Calu3 (cell line): ENCODE data around the gene ST6GALNAC6. TPM values are rescaled to one million over a fixed set of nuclear protein-coding genes. Genes with fewer than 3 reads are reported as not detected.

Experiments
- BruUV-seq: library from RNA; stranded (reverse); fragments of 400-500 nt; replicated peaks from 2 replicates; lab custom pipeline; 2021; lab: Mats Ljungman, UMichigan
- CTCF ChIA-PET: fragments of 300-600 bp; sonication (Branson Sonifier 250); formaldehyde crosslinking; loops from one replicate; lab custom pipeline; 2022; ENCODE audit warnings: antibody characterized with exemption; lab: Charles Lee
- DNase-seq: peaks from one replicate; pipeline ENCODE4 v3.0.0; 2022
- H3K27ac Mint-ChIP-seq: one replicate; pipeline ENCODE4 v1.8.0; 2022; ENCODE audit warnings: mixed read lengths; ENCODE audit not compliant: unreplicated experiment
- H3K27me3 Mint-ChIP-seq: one replicate; pipeline ENCODE4 v1.8.0; 2022; ENCODE audit warnings: mixed read lengths; ENCODE audit not compliant: unreplicated experiment
- H3K36me3 Mint-ChIP-seq: one replicate; pipeline ENCODE4 v1.8.0; 2022; ENCODE audit warnings: mild to moderate bottlenecking, moderate library complexity, mixed read lengths; ENCODE audit not compliant: insufficient read depth, unreplicated experiment
- H3K4me1 Mint-ChIP-seq: one replicate; pipeline ENCODE4 v1.8.0; 2022; ENCODE audit warnings: mild to moderate bottlenecking, low read depth, mixed read lengths; ENCODE audit not compliant: unreplicated experiment
- H3K4me3 Mint-ChIP-seq: one replicate; pipeline ENCODE4 v1.8.0; 2022; ENCODE audit warnings: mild to moderate bottlenecking, low read depth, moderate library complexity, mixed read lengths; ENCODE audit not compliant: unreplicated experiment
- H3K9me3 Mint-ChIP-seq: one replicate; pipeline ENCODE4 v1.8.0; 2022; ENCODE audit warnings: low read depth, mixed read lengths; ENCODE audit not compliant: unreplicated experiment
- intact Hi-C: fragments of 100-400 bp; cut with micrococcal nuclease; formaldehyde crosslinking; loops from one replicate; pipeline ENCODE4 v1.10.0; 2022; ENCODE audit not compliant: unreplicated experiment
- total RNA-seq: library from RNA; stranded (reverse); gene quantifications from 2 replicates; pipeline ENCODE4 v1.2.3, GENCODE V29; 2022
- TF ChIP-seq, protein P1 (sequence below): fragments of 200-600 bp; IDR thresholded peaks from one replicate; pipeline ENCODE4 v1.8.0; 2022; ENCODE audit warnings: antibody characterized with exemption; ENCODE audit not compliant: unreplicated experiment

ST6GALNAC6 gene
- total RNA-seq, 1 experiment from 2014 or later, result 9.1 TPM

DNA sequence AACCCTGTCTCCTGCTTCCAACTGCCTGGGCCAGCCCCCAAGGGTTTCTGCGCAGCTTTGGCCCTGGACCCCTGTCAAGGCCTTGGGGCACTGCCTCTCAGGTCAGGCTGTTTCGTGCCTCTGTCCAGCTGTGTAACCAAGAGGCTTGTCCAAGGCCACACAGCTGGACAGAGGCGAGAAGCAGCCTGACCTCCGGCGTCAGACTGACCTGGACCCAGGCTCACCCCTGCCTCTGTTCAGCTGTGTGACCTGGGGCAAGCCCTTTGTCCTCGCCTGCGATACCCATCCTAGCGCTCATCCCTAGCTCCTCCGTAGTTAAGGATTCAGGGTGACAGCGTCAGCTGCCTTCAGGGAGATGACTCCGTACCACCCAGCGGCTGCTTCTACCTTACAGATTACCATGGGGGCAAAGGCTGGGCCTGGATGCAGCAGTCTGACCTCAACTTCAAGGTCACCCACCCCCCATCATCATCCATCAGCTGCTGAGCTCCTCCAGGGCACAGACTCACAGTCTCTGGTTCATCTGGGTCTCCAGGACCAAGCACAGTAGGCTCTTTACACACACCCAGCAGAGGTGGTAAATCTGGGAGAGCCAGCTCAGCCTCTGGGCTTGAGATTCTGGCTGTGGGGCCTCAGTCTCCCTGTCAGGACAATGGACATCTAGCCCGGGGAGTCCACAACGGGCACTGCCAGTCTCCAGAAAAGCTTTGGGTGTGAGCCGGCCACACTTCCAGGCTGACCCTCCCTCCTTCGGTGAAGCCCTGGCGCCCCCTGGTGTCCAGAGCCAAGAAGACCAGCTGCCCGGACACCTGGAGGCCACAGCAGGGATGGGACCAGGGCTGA is 29.9 kb downstream of the ST6GALNAC6 start:
- Mint-ChIP-seq H3K27ac (no peak overlapping the region), H3K4me3 (no peak overlapping the region), H3K36me3 (no peaks in the 10 kb centered on the region), H3K4me1 (no peaks in the 10 kb centered on the region), H3K9me3 (no peaks in the 10 kb centered on the region), H3K27me3 (no peaks in the 10 kb centered on the region)
- TF ChIP-seq, protein P1, sequence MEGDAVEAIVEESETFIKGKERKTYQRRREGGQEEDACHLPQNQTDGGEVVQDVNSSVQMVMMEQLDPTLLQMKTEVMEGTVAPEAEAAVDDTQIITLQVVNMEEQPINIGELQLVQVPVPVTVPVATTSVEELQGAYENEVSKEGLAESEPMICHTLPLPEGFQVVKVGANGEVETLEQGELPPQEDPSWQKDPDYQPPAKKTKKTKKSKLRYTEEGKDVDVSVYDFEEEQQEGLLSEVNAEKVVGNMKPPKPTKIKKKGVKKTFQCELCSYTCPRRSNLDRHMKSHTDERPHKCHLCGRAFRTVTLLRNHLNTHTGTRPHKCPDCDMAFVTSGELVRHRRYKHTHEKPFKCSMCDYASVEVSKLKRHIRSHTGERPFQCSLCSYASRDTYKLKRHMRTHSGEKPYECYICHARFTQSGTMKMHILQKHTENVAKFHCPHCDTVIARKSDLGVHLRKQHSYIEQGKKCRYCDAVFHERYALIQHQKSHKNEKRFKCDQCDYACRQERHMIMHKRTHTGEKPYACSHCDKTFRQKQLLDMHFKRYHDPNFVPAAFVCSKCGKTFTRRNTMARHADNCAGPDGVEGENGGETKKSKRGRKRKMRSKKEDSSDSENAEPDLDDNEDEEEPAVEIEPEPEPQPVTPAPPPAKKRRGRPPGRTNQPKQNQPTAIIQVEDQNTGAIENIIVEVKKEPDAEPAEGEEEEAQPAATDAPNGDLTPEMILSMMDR, result peak; percentile 74
- CTCF ChIA-PET, result interaction anchor here (0.7 to 2.4 kb wide), 10 partner anchors 45 to 922 kb away, joined by 3 to 21 read pairs (median 4); partner anchors contain the start of genes FPGS and TOR2A
- DNase-seq, result peak; percentile 89
- intact Hi-C loops, result loop anchor here (5.0 kb wide), 1 partner anchor 132 kb away; the partner anchor contains the start of gene TOR2A
- BruUV-seq, result no TSS peak

DNA sequence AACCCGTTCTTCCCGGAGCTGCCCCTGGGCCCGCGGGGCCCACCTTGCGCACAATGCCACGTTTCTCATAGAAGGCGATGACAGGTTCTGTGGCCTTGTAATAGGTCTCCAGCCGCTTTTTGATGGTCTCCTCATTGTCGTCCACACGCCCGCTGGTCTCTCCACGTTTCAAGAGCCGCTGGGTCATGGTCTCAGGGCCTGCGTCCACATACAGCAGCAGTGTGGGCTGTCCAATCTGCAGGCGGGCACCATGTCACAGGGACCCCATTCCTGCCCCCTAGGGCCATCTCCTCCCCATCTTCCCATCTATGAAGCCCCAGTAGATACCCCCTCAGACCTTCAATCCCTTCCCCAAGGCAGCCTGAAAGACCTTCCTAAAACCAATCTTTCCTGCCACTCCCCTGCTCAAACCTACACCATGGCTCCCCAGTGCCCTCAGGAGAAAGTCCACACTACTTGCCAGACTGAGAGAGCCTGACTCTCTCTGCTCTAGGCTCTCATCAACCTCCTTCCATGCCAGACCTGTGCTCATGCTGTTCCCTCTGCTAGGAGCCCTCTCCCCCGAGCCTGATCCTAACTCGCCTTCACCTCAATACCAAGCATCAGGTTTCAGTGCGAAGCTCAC is 31.0 kb downstream of the ST6GALNAC6 start:
- no peak overlapping the region for H3K4me3 Mint-ChIP-seq
- no peak overlapping the region for H3K27ac Mint-ChIP-seq
- TF ChIP-seq, protein P1, result no peak
- intact Hi-C loops, result no loop called here
- H3K36me3 Mint-ChIP-seq, result no peaks in the 10 kb centered on the region
- H3K4me1 Mint-ChIP-seq, result no peaks in the 10 kb centered on the region
- H3K9me3 Mint-ChIP-seq, result no peaks in the 10 kb centered on the region
- no TSS peak for BruUV-seq
- no peaks in the 10 kb centered on the region for H3K27me3 Mint-ChIP-seq
- DNase-seq, result no peak
- CTCF ChIA-PET, result interaction anchor here (2.4 kb wide), 1 partner anchor 133 kb away, joined by 21 read pairs; the partner anchor contains the start of gene TOR2A

GRCh38 chr9:127867356-127868277 is 31.8 kb downstream of the ST6GALNAC6 start:
- no peaks in the 10 kb centered on the region for H3K9me3 Mint-ChIP-seq
- BruUV-seq, result no TSS peak
- no peaks in the 10 kb centered on the region for H3K36me3 Mint-ChIP-seq
- H3K4me1 Mint-ChIP-seq, result no peaks in the 10 kb centered on the region
- CTCF ChIA-PET, result no interaction called here
- intact Hi-C loops, result no loop called here
- H3K27me3 Mint-ChIP-seq, result no peaks in the 10 kb centered on the region
- no peak overlapping the region for H3K27ac Mint-ChIP-seq
- no peak overlapping the region for H3K4me3 Mint-ChIP-seq
- TF ChIP-seq, protein P1, result no peak
- DNase-seq, result no peak

GRCh38 chr9:127866535-127866934 is 32.9 kb downstream of the ST6GALNAC6 start:
- CTCF ChIA-PET, result no interaction called here
- Mint-ChIP-seq H3K36me3 (no peaks in the 10 kb centered on the region), H3K9me3 (no peaks in the 10 kb centered on the region), H3K4me3 (no peak overlapping the region), H3K4me1 (no peaks in the 10 kb centered on the region), H3K27ac (no peak overlapping the region), H3K27me3 (no peaks in the 10 kb centered on the region)
- TF ChIP-seq, protein P1, result no peak
- DNase-seq, result no peak
- no TSS peak for BruUV-seq
- intact Hi-C loops, result no loop called here
